Measurements from ENCODE around the gene LRRC74B. TPM values are rescaled to one million over a fixed set of nuclear protein-coding genes. Genes with fewer than 3 reads are reported as not detected.
A peak's percentile ranks its signal among the peaks of the same experiment; 100 is the strongest.

Gene LRRC74B
- total RNA-seq, 4 donors from 2014 or later, result 0.14 to 0.18 TPM; not detected in 2

DNA sequence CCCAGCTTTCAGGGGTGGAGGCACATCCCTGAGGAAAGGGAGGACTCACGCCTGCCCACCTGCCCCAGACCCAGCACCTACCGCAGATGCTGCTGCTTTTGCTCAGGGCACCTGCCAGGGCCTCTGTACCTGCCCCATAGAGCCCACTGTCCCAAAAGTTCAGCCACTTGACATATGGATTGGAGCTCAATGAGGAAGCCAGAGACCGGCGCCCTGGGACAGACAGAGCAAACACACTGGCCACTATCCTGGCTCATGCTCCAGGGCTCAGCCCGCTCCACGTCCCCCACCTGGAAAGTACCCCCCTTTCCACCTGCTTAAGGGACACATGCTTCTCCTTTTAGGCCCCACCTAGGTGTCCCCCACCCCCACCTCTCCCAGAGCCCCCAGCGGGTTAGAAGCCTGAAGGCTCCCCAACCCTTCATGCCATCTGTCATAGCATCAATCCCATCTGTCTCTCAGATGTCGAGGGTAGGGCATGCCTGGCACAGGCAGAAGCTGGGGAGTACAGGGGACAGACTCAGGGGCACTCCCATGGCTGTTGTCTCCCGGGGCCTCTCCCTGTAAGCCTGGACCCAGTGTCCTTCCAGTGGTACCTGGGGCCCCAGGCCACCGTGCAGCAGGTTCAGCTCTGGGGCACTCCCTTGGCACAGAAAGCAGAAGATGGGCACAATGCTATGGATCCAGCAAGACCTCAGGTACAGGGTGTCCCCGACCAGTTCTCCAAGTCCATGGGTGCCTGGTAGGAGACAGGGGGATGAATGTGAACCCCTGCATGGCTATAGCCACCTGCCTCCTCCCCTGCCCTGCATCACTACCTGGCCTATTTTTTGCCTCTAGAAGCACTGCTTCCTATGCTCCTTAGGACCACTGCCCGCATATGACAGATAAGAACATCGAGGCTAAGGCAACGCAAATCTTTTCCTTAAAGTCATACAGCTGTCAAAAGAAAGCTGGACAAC is 33.0 kb upstream of the LRRC74B start:
- Histone ChIP-seq H3K27ac (no peak overlapping the region), H3K9me3 (no peaks in the 10 kb centered on the region), H3K36me3 (no peaks in the 10 kb centered on the region), H3K27me3 (no peaks in the 10 kb centered on the region), H3K4me3 (no peak overlapping the region), H3K4me1 (peaks cover 4 to 11% of the 10 kb centered on the region in 2 donors)
- intact Hi-C loops (cut with DNase I; ENCODE audit: low total_unique reads), result no loop called here
- no peak for DNase-seq
- TF ChIP-seq, protein P1, sequence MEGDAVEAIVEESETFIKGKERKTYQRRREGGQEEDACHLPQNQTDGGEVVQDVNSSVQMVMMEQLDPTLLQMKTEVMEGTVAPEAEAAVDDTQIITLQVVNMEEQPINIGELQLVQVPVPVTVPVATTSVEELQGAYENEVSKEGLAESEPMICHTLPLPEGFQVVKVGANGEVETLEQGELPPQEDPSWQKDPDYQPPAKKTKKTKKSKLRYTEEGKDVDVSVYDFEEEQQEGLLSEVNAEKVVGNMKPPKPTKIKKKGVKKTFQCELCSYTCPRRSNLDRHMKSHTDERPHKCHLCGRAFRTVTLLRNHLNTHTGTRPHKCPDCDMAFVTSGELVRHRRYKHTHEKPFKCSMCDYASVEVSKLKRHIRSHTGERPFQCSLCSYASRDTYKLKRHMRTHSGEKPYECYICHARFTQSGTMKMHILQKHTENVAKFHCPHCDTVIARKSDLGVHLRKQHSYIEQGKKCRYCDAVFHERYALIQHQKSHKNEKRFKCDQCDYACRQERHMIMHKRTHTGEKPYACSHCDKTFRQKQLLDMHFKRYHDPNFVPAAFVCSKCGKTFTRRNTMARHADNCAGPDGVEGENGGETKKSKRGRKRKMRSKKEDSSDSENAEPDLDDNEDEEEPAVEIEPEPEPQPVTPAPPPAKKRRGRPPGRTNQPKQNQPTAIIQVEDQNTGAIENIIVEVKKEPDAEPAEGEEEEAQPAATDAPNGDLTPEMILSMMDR (IDR thresholded peaks at IDR 0.05), result no peak
- no peak for TF ChIP-seq POLR2A (IDR thresholded peaks at IDR 0.05)

DNA sequence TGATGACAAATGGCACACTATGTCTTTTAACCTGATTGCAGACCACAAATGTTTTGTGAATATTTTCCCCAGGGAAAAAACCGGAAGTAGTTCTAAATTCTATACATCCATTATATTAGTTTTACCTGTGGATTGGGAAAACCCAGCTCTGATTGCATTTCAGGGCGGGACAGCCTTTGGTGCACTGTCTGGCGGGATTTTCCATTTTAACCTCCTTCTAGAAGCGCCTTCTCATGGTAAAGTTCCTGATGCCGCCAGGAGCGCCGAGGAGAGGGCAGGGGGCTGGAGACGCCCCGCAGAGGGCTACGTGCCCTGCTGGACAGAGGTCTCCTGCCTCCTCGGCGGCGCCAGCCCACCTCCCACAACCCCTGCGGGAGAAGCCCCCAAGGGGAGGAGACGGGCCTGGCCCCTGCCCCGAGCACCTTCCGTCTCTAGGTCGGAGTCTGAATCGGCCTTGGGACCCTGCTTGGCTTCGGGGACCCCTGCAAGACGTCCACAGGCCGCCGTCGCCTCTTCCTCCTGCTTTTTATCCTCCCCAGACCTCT is 32.0 kb upstream of the LRRC74B start:
- Histone ChIP-seq H3K27ac (peak overlapping the region; percentile 16 to 79), H3K36me3 (no peaks in the 10 kb centered on the region), H3K4me3 (peak overlapping the region; percentile 12 to 43), H3K4me1 (peaks cover 4 to 11% of the 10 kb centered on the region in 2 donors), H3K27me3 (no peaks in the 10 kb centered on the region), H3K9me3 (no peaks in the 10 kb centered on the region)
- no peak for TF ChIP-seq POLR2A (IDR thresholded peaks at IDR 0.05)
- TF ChIP-seq, protein P1 (IDR thresholded peaks at IDR 0.05), result no peak
- intact Hi-C loops (cut with DNase I; ENCODE audit: low total_unique reads), result no loop called here
- DNase-seq, result no peak

DNA sequence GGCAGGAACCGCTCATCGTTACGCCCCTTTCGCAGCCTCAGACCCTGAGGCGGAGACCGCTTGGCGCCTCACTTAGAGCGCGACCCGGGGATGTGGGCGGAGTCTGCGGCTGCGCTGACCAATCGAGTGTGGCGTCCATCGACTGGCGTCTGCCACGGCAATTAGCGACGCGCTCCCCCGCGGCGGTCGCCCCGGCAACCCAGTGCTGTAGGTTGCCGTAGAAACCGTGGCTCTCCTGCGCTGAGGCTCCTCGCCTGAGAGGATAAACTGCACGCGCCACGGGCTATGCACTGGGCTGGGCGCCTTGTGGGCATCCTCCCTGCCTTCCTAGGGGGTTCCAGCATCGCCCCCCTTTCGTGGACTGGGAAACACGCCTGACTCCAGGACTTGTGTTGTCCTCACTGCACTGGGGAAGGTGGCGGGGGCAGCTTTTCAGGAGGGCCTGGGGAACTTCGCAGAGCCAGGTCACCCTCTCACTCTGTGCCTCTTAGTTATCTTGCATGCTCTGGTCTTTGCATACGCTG is 31.5 kb upstream of the LRRC74B start:
- TF ChIP-seq, protein P1 (IDR thresholded peaks at IDR 0.05), result no peak
- no peak for TF ChIP-seq POLR2A (IDR thresholded peaks at IDR 0.05)
- Histone ChIP-seq H3K27me3 (no peaks in the 10 kb centered on the region), H3K36me3 (no peaks in the 10 kb centered on the region), H3K4me1 (peaks cover 4 to 11% of the 10 kb centered on the region in 2 donors), H3K27ac (peak overlapping the region; percentile 16 to 79), H3K9me3 (no peaks in the 10 kb centered on the region), H3K4me3 (peak overlapping the region; percentile 12 to 43)
- peak; percentile 88 to 89 for DNase-seq
- intact Hi-C loops (cut with DNase I; ENCODE audit: low total_unique reads), result no loop called here

DNA sequence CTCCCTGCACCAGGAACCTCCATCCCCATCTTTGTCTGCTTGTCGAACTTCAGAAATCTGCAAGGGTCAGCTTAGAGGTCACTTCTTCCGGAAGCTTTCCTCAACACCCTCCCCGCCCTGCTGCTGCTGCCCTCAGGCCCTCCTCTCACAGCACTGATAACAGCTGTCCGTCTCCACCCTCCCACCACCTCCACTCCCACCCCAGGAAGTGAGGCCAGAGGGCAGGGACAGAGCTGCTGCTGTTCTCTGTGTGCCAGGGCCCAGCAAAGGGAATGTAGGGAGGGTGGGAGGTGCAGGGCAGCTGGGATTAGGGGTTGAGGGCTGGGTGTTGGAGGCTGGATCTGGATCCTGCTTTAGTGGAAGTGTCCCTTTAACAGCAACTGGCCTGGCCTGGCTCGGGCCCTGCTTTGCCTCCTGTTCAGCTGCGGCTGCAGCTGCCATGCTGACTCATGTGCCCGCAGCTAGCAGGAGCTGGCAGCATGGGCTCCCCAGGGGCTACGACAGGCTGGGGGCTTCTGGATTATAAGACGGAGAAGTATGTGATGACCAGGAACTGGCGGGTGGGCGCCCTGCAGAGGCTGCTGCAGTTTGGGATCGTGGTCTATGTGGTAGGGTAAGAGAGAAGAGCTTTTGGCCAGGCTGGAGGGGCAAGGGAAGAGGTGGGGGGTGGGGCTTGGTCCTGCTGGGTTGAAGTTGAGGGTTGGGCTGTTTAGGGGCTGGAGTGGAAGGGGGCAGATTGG is 30.9 kb upstream of the LRRC74B start, which contains the start of gene P2RX6:
Gene P2RX6 (plus strand): TSS at position 440 of the 740 bp plus-strand sequence. CDS start 10 bp downstream, at position 450.
- Histone ChIP-seq H3K4me1 (peaks cover 4 to 11% of the 10 kb centered on the region in 2 donors), H3K4me3 (peak within 1 kb of the TSS; percentile 12 to 43), H3K36me3 (no peaks in the 10 kb centered on the region), H3K27ac (peak within 1 kb of the TSS; percentile 16 to 79), H3K9me3 (no peaks in the 10 kb centered on the region), H3K27me3 (no peaks in the 10 kb centered on the region)
- intact Hi-C loops (cut with DNase I; ENCODE audit: low total_unique reads), result no loop called here
- no peak for TF ChIP-seq POLR2A (IDR thresholded peaks at IDR 0.05)
- TF ChIP-seq, protein P1 (IDR thresholded peaks at IDR 0.05), result no peak
- DNase-seq, result no peak

Measured in uterus (tissue), 4 donors.